GM04503 (cell line): ENCODE data around the gene ARHGAP42.
A peak's percentile ranks its signal among the peaks of the same experiment; 100 is the strongest.

ENCODE experiments used
- DNase-seq: peaks from one replicate; pipeline ENCODE4 v3.0.0-alpha.2; 2012; ENCODE audit warnings: low read depth

ARHGAP42 gene

GRCh38 chr11:100681064-100681502 is 6.0 kb upstream of the ARHGAP42 start:
- peak; percentile 15 for DNase-seq

- DNase-seq, result no peak
Observed at GRCh38 chr11:100682247-100682969, 4.7 kb upstream of the ARHGAP42 start.

- DNase-seq, result no peak
Observed at GRCh38 chr11:100683126-100683525, 4.0 kb upstream of the ARHGAP42 start.

GRCh38 chr11:100684101-100685065 is 2.7 kb upstream of the ARHGAP42 start:
- DNase-seq, result no peak

- no peak for DNase-seq
Observed at GRCh38 chr11:100686476-100687053, 523 bp upstream of the ARHGAP42 start.

GRCh38 chr11:100687630-100688395 is 725 bp downstream of the ARHGAP42 start:
- DNase-seq, result peak; percentile 42

- no peak for DNase-seq
Observed at GRCh38 chr11:100689141-100689540, 2.1 kb downstream of the ARHGAP42 start.

- DNase-seq, result no peak
Observed at GRCh38 chr11:100691896-100692653, 5.0 kb downstream of the ARHGAP42 start.

- no peak for DNase-seq
Observed at GRCh38 chr11:100695911-100696310, 8.8 kb downstream of the ARHGAP42 start.

GRCh38 chr11:100703139-100703538 is 16.1 kb downstream of the ARHGAP42 start:
- no peak for DNase-seq

GRCh38 chr11:100703801-100704575 is 16.9 kb downstream of the ARHGAP42 start:
- no peak for DNase-seq

- DNase-seq, result no peak
Observed at GRCh38 chr11:100705447-100705846, 18.4 kb downstream of the ARHGAP42 start.

- DNase-seq, result no peak
Observed at GRCh38 chr11:100706179-100706578, 19.1 kb downstream of the ARHGAP42 start.

- no peak for DNase-seq
Observed at GRCh38 chr11:100709233-100709957, 22.3 kb downstream of the ARHGAP42 start.

- no peak for DNase-seq
Observed at GRCh38 chr11:100711984-100712383, 24.9 kb downstream of the ARHGAP42 start.

- DNase-seq, result no peak
Observed at GRCh38 chr11:100712583-100712982, 25.5 kb downstream of the ARHGAP42 start.

GRCh38 chr11:100715165-100715761 is 28.2 kb downstream of the ARHGAP42 start:
- DNase-seq, result no peak

- no peak for DNase-seq
Observed at GRCh38 chr11:100716838-100717237, 29.8 kb downstream of the ARHGAP42 start.

GRCh38 chr11:100719362-100719761 is 32.3 kb downstream of the ARHGAP42 start:
- no peak for DNase-seq
